ENCODE data around the gene PIAS1.
"Not testable (repeated sequence)": the region's sequence is repeated elsewhere in the genome, so short reads cannot be mapped to it uniquely, and the experiment has no call there.

The PIAS1 gene

GRCh38 chr15:68205558-68205944 is 151.4 kb downstream of the PIAS1 start:
- DNase-seq = no peak

GRCh38 chr15:68205954-68206539 is 151.9 kb downstream of the PIAS1 start:
- no peak for DNase-seq

DNA sequence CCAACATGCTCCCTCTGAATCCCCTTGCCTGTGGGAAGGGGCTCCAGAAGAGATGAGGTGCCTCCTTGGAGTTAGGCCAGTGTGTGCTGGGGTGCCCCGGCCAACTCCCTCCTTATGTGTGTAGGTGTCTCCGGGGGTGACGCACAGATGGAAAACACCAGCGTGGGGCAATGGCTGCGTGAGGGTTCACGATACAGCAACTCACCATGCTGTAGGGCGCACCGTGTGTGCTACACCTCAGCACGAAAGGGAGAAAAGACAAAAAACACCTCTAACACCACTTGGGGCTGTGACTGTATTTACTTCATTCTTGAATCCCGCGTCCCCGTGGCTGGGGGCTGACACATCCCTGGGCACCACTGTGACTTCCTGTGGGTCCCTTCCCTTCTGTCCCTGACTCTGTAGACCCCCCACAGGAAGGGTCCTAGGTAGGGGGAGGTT is 152.6 kb downstream of the PIAS1 start:
- DNase-seq = no peak

DNA sequence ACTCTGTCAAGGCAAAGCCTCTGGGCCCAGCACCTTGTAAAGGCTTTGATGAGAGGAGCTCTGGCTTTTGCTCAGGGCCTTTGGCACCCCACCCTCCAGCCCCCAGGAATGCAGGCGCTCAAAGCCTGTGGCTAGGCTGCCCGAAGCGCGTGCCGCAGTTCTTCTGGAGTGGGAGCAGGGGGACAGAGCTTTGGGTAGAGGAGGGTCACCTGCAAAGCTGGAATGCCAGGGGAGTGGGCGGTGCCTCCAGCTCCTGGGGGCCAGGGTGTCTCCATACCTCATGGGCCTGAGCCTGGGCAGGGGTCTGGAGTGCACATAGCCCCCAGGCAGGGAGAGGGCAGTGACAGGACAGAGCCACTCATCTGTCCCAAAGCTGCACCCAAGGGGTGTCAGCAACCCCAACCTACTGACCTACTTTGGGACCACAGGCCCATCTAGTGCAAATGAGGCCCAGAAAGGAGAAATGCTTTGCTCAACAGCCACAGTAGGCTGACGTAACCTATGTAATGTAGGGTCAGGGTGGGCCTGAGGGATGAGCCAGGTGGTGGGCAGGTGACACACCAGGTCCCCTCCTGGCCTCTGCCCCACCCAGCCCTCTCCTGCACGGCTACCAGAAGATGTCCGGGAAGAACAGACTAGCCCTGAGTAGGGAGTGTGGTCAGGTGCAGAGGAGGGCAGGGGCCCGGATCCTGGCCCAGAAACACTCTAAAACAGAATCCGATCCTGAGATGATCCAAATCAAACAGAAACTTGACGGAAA is 153.2 kb downstream of the PIAS1 start:
- DNase-seq = no peak

DNA sequence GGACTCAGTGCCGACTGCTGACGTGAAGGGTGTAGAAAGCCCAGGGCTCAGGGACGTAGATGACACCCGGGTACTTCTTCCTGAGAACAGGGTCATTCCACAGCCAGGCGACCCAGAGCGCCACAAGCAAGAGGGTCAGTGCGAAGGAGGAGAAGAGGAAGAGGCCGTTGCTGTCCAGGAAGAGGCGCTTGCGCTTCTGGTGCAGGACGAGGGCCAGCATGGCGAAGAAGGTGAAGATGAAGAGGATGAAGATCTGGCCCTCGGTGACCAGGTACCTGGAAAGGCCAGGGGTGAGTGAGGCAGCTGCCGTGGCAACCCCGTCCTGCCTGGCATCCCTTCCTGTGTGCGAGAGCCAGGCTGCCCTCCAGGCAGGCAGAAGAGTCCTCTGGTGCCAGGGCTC is 154.0 kb downstream of the PIAS1 start:
- no peak for DNase-seq

DNA sequence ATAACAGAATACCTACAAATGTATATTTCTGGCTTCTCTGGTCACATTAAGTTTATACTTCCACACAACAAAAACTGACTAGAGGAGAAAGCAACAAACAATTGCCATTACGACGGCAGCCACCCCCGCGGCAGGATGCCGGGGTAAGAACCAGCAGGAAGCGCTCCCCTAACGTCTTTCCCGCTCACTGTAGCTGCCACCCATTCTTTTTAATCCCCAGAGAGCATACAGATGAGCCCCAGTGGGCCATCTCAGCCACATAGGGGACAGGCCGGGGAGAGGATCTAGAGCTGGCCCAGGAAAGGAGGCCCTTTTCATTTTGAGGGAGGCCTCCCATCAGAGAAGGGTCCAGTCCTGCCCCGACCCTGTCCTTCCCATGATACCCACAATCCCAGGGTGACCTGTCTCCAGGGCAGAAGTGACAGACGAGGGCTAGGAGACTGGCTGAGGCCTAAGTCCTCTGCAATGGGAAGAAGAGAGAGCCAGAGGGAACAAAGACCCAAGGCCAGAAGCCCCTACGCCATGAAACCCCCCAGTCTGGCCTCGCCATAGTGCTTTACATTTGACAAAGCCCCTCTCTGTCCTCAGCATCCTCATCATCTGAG is 154.6 kb downstream of the PIAS1 start:
- no peak for DNase-seq

GRCh38 chr15:68209272-68209671 is 155.2 kb downstream of the PIAS1 start:
- DNase-seq = no peak

DNA sequence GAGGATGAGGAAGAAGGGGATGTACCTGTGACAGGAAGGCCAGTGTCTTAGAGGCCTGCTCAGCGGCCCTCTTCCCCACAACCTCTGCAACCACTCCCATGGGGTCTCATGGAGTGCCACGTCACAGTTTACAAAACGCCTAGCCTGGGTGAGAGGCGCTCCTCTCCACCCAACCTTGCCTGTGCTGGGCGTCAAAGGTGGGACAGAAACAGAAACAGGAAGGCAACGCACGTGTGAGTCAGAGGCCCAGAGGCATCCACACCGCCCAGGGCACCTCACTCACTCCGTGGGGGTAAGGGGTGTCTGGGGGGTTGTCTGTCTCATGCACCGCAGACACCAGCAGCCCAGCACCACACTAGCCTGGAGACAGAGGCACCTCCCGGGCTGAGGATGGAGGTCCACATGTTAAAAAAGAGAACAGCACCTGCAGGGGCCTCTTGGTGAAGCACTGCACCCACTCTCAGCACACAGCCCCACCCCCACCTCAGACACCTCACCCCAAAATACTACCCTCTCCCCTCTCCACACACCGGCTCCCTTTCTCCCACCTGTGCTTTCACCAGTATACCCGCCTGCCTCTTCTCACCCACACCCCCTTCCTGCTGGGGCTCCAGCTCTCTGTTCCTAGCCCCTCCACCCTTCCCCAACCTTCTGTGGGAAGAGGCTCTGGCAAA is 155.8 kb downstream of the PIAS1 start:
- no peak for DNase-seq

- DNase-seq = no peak
Observed at GRCh38 chr15:68210409-68210756, 156.3 kb downstream of the PIAS1 start.

GRCh38 chr15:68210821-68211655 is 156.9 kb downstream of the PIAS1 start:
- DNase-seq = no peak

GRCh38 chr15:68211656-68212320 is 157.7 kb downstream of the PIAS1 start:
- DNase-seq = no peak

- not testable (repeated sequence) for DNase-seq
Observed at GRCh38 chr15:68213491-68213845, 159.4 kb downstream of the PIAS1 start.

DNA sequence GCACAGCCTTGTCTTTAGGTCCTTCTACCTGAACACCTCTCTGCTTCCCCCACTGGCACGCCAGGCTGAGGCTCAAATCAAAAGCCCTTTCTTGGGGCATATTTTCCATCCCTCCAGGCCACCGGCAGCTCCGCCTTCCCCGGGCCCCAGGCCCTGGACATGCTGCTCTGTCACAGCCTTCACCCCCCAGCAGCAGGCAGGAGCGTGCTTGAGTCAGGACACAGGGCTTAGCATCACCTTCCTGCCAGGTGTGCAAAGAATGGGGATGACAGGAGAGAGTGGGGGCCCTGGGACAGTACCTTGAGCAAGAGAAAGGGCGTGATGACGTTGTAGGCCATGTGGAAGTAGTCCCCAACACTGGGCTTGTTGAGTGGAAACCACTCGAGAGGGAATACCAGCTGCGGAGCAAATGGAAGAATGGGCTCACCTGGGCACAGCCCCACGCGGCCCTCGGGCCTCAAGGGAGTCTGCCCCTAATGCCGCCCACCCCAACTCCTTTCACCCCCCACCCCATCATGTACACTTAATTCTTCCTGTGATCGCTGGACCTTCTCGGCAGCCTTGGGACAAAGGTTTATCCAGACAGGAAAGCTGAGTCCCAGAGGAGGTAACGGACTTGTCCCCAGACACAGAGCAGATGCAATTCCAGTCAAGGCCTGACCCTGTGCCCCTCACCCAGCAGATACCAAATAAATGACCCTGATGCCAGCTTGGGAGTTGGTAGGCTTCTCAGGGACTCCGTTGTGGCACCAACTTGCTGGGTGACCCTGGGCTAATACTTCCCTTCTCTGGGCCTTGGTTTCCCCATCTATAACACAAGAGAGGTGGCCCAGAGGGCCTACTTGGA is 160.1 kb downstream of the PIAS1 start:
- DNase-seq = no peak

DNA sequence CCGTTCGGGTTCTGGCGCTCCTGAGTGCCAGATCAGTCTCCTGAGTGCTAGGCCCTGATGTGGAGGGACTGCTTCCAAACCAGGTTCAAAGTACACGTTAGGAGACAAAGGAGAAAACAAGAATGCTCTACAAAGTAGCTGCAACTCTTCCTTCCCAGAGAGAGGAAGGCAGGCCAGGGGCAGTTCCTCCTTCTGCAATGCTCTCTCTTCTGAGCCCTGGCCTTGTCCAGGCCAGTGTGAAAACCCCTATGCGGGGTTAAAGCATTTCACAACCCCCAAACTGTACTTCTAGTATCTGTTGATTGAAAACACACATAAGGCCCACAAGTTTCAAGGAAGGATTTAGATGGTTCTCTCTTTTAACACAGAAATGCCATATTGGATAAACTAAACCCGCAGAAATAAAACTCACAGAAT is 160.7 kb downstream of the PIAS1 start:
- DNase-seq = no peak

DNA sequence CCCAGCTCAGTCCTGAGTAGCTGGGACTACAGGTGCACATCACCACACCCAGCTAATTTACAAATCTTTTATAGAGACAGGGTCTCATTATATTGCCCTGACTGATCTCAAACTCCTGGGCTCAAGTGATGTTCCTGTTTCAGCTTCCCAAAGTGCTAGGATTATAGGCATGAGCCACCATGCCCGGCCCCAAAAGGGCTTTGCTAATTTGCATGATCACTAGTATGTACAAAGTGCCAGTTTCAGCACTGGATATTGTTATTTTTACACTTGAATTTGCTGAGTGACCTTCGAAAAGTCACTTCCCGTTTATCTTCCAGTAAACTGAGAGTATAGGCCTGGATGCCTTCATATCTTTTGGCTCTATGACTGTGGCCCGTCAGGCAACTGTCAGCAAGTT is 163.2 kb downstream of the PIAS1 start:
- no peak for DNase-seq

DNA sequence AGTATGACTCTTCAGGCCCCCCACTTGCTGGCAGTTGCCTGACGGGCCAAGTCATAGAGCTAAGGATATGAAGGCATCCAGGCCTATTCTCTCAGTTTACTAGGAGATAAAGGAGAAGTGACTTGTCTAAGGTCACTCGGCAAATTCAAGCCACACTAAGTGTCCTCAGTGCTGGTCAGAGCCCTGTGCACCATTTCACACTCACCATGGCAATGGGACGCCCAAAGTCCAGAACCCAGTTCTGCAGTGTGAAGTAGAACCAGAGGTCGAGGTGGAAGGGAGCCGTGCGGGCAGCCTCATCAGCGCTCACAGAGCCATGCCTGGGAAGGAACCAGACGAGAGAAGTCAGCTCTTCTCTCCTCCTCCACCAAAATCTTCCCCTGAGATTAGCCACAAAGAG is 164.2 kb downstream of the PIAS1 start:
- no peak for DNase-seq

GRCh38 chr15:68218847-68219798 is 165.0 kb downstream of the PIAS1 start:
- no peak for DNase-seq

GRCh38 chr15:68220489-68220888 is 166.4 kb downstream of the PIAS1 start:
- no peak for DNase-seq

DNA sequence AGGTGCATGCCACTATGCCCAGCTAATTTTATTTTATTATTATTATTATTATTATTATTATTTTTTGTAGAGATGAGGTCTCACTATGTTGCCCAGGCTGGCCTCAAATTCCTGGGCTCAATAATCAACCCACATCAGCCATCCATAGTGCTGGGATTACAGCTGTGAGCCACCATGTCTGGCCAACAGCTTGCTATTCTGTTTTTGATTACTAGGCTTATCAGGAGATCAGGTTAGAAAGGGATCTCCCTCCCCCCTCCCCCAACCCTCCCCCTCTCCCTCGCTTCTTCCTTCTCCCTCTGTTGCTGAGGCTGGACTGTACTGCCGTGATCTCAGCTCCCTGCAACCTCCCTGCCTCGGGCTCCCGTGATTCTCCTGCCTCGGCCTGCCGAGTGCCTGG is 166.9 kb downstream of the PIAS1 start:
- no peak for DNase-seq
